KMS-11 (cell line): ENCODE results near the gene FAM107B.

ENCODE experiments used
- H2AFZ ChIP-seq: fragments of 200-600 bp; sonication (generic); 2 replicates; pipeline ENCODE4 v1.6.1; 2016; ENCODE audit warnings: antibody characterized with exemption, mixed run types, low read depth
- H3K27ac ChIP-seq: fragments of 200-600 bp; sonication (generic); 2 replicates; pipeline ENCODE4 v1.6.1; 2016; ENCODE audit warnings: mild to moderate bottlenecking, mixed run types
- H3K27me3 ChIP-seq: fragments of 200-600 bp; sonication (generic); 2 replicates; pipeline ENCODE4 v1.6.1; 2017; ENCODE audit warnings: mild to moderate bottlenecking, low read depth, mixed run types, moderate library complexity; ENCODE audit not compliant: insufficient read depth
- H3K36me3 ChIP-seq: fragments of 200-600 bp; sonication (generic); 2 replicates; pipeline ENCODE4 v1.6.1; 2017; ENCODE audit warnings: mild to moderate bottlenecking, mixed run types; ENCODE audit not compliant: insufficient read depth
- H3K4me1 ChIP-seq: fragments of 200-600 bp; sonication (generic); 2 replicates; pipeline ENCODE4 v1.6.1; 2016; ENCODE audit warnings: mild to moderate bottlenecking, low read depth, mixed run types; ENCODE audit not compliant: poor library complexity, severe bottlenecking
- H3K4me2 ChIP-seq: fragments of 200-600 bp; sonication (generic); 2 replicates; pipeline ENCODE4 v1.7.0; 2016; ENCODE audit warnings: mild to moderate bottlenecking, mixed run types
- H3K4me3 ChIP-seq: fragments of 200-600 bp; sonication (generic); IDR thresholded peaks from 2 replicates; pipeline ENCODE4 v1.6.1; 2017; ENCODE audit warnings: low read depth, low read length, mixed read lengths; ENCODE audit not compliant: insufficient read depth
- H3K79me2 ChIP-seq: fragments of 200-600 bp; sonication (generic); 2 replicates; pipeline ENCODE4 v1.6.1; 2016; ENCODE audit warnings: low read depth, mixed run types; ENCODE audit not compliant: insufficient read depth
- H3K9ac ChIP-seq: fragments of 200-600 bp; sonication (generic); 2 replicates; pipeline ENCODE4 v1.6.1; 2016; ENCODE audit warnings: mild to moderate bottlenecking, mixed run types
- H4K20me1 ChIP-seq: fragments of 200-600 bp; sonication (generic); 2 replicates; pipeline ENCODE4 v1.6.1; 2016; ENCODE audit warnings: mild to moderate bottlenecking, mixed run types; ENCODE audit not compliant: insufficient read depth
- TF ChIP-seq, protein P1 (sequence below): fragments of 200-600 bp; sonication (generic); conservative IDR thresholded peaks from 2 replicates; pipeline ENCODE4 v1.6.1; 2017; ENCODE audit warnings: low read depth, mild to moderate bottlenecking, antibody characterized with exemption, low read length, moderate library complexity, mixed read lengths

Gene FAM107B

DNA sequence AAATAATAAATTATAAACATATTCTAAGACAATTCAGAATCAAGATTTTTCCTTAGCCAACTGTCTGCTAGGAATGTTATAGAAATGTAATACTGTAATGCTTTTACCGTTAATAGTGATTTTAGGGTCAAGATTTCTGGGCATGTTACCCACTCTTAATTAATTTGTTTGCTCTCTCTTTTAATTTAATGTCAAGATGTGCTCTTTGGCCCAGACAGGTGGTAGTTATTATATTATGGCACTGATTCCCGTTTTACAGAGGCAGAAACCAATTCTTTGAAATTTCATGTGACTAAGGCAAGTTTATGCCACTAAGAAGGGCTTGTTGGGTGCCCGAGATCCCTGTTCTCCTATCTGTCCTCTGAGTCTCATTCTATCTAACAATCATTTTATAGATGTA, 959 bp upstream of the FAM107B start:
- H3K36me3 ChIP-seq, result no peaks in the 10 kb centered on the region
- H3K9ac ChIP-seq, result no peak overlapping the region
- H3K4me3 ChIP-seq, result no peak overlapping the region
- H3K4me1 ChIP-seq, result no peaks in the 10 kb centered on the region
- H2AFZ ChIP-seq, result no peak overlapping the region
- no peaks in the 10 kb centered on the region for H3K27me3 ChIP-seq
- H3K27ac ChIP-seq, result no peak overlapping the region
- no peaks in the 10 kb centered on the region for H3K79me2 ChIP-seq
- TF ChIP-seq, protein P1, sequence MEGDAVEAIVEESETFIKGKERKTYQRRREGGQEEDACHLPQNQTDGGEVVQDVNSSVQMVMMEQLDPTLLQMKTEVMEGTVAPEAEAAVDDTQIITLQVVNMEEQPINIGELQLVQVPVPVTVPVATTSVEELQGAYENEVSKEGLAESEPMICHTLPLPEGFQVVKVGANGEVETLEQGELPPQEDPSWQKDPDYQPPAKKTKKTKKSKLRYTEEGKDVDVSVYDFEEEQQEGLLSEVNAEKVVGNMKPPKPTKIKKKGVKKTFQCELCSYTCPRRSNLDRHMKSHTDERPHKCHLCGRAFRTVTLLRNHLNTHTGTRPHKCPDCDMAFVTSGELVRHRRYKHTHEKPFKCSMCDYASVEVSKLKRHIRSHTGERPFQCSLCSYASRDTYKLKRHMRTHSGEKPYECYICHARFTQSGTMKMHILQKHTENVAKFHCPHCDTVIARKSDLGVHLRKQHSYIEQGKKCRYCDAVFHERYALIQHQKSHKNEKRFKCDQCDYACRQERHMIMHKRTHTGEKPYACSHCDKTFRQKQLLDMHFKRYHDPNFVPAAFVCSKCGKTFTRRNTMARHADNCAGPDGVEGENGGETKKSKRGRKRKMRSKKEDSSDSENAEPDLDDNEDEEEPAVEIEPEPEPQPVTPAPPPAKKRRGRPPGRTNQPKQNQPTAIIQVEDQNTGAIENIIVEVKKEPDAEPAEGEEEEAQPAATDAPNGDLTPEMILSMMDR, result no peak
- H3K4me2 ChIP-seq, result no peak overlapping the region
- no peaks in the 10 kb centered on the region for H4K20me1 ChIP-seq

DNA sequence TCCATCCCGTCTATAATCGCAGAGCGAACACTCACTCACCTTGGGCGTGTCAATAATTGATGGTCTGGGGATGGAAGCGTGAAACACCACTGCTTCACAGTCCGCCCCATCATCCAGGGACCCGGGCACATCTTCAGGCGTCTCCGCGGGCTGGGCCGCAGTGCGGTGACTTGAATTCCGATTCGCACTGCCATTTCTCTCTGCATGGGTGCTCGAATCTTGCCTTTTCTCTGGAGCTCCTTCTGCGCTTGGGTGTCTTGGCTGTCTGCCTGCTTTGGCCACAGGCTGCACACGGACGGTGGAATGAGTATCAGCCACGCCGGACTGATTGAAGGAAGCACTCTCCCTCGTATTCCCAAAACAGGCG, 500 bp downstream of the FAM107B start:
- H3K27me3 ChIP-seq, result no peaks in the 10 kb centered on the region
- H3K4me3 ChIP-seq, result no peak overlapping the region
- no peaks in the 10 kb centered on the region for H3K79me2 ChIP-seq
- H3K9ac ChIP-seq, result no peak overlapping the region
- no peak overlapping the region for H3K4me2 ChIP-seq
- H2AFZ ChIP-seq, result no peak overlapping the region
- no peak overlapping the region for H3K27ac ChIP-seq
- TF ChIP-seq, protein P1, result no peak
- no peaks in the 10 kb centered on the region for H4K20me1 ChIP-seq
- H3K4me1 ChIP-seq, result no peaks in the 10 kb centered on the region
- no peaks in the 10 kb centered on the region for H3K36me3 ChIP-seq

DNA sequence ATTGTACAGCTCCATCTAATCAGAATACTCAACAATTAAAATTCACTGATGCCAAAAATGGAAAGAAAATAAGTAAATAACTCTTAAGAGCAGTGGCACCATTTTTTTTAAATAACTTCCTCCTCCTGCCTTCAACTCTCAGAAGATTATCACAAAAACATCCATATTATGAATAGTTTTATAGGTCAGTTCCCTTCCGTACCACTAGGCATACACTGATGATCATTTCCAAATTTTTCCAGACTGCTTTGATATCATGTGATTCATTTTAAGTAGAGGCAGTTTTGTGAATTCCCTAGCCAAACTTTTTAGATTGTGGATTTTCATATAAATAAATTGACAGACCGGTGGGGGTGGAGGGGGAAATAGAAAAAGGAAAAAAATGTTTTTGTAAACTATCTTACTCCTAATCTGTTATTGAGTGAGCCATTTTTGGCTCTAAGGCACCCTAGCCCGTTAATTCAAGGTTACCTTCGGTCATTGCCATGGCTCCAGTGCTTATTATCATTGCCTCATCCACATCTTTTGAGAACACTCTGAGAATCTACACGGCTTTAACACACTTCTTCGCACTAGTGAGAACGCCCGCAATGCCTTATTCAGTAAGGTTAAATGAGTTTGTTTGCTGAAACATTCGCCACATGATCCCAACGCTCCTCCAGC, 1.0 kb downstream of the FAM107B start:
- Histone ChIP-seq H3K4me1 (no peaks in the 10 kb centered on the region), H3K9ac (no peak overlapping the region), H3K27ac (no peak overlapping the region), H3K4me3 (no peak overlapping the region), H3K27me3 (no peaks in the 10 kb centered on the region), H3K36me3 (no peaks in the 10 kb centered on the region), H3K4me2 (no peak overlapping the region), H4K20me1 (no peaks in the 10 kb centered on the region), H2AFZ (no peak overlapping the region), H3K79me2 (no peaks in the 10 kb centered on the region)
- TF ChIP-seq, protein P1, result no peak

DNA sequence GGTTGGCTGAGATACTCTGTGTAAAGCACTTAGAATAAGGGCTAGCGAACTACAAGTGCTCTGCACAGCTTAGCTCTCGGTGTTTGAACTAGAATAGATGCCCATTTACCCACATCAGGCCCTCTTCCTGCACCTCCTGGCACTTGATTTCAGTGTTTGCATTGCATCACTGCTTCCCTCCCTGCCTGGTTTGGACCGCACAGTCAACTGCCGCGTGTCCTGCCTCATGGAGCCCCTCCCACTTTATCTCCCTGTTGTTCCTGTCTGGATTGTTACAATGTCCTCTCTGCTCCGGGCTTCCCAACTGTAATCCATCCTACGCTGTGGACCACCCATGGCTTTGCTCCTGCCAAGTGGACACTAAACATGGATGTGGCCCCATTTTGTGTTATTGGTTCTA, 2.3 kb downstream of the FAM107B start:
- TF ChIP-seq, protein P1, result no peak
- Histone ChIP-seq H3K4me1 (no peaks in the 10 kb centered on the region), H2AFZ (no peak overlapping the region), H3K27ac (no peak overlapping the region), H3K9ac (no peak overlapping the region), H4K20me1 (no peaks in the 10 kb centered on the region), H3K36me3 (no peaks in the 10 kb centered on the region), H3K27me3 (no peaks in the 10 kb centered on the region), H3K4me3 (no peak overlapping the region), H3K4me2 (no peak overlapping the region), H3K79me2 (no peaks in the 10 kb centered on the region)
